HG02642 (cell line): ENCODE measurements around the gene HECTD4.
"Not testable (repeated sequence)": the region's sequence is repeated elsewhere in the genome, so short reads cannot be mapped to it uniquely, and the experiment has no call there.

ENCODE experiments used
- ATAC-seq: cut with Tn5 transposase; IDR thresholded peaks from one replicate; pipeline ENCODE4 v1.9.1; 2021; ENCODE audit warnings: mild to moderate bottlenecking; ENCODE audit not compliant: unreplicated experiment, poor library complexity

Gene HECTD4

DNA sequence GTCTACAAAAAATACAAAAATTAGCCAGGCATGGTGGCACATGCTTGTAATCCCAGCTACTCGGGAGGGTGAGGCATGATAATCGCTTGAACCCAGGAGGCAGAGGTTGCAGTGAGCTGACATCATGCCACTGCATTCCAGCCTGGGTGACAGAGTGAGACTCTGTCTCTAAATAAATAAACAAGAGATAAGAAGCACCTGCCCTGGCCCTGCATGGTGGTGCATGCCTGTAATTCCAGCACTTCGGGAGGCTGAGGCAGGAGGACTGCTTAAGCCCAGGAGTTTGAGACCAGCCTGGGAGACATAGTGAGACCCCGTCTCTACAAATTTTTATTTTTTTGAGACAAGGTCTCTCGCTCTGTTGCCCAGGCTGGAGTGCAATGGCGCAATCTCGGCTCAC, 161.6 kb downstream of the HECTD4 start:
- ATAC-seq: not testable (repeated sequence)

DNA sequence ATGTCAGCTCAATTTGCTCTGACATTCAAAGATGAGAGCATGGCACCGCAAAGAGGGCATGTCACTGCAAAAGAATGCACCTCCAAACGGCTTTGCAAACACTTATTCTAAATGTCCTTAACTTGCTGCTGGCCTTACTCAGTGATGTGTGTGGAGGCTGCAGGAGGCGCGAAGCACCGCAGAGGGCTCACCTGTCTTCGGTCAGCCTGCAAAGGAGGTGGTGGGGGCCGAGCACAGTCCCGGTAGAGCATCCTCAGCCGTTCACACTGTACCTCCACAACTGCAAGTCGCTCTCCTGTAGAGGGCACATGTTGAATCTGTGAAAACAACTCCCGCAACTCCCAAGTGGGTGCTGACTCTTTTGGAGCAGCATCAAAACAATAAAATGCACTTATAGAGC, 163.0 kb downstream of the HECTD4 start:
- ATAC-seq: no peak

DNA sequence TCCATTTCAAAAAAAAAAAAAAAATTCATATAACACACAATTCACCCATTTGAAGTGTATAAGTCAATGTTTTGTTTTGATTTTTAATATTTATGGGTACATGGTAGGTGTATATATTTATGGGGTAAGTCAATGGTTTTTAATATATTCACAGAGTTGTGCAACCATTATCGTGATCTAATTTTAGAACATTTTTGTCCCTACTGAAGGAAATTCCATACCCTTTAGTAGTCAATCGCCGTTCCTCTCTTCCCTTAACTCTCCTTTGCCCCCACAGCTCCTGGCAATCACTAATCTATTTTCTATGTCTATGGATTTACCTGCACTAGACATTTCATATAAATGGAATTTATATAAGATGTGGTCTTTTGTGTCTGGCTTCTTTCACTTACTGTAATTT, 164.1 kb downstream of the HECTD4 start:
- ATAC-seq: no peak

DNA sequence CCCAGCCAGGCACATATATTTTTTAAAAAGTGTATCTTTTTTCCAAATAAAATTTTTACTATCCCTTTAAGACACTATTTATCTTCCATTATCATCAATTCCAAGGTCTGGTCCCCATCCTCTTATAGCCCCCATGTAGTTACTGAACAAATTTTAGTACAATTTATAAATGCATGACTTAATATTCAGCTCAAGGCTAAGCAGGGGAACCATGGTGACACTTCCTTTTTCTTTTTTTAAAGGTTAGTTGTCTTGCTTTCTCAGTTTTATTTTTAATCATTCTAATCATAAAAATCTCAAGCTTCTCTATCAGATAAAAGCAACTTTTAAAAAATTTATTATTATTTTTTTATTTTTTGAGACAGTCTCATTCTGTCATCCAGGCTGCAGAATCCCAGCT, 164.6 kb downstream of the HECTD4 start:
- ATAC-seq: no peak

DNA sequence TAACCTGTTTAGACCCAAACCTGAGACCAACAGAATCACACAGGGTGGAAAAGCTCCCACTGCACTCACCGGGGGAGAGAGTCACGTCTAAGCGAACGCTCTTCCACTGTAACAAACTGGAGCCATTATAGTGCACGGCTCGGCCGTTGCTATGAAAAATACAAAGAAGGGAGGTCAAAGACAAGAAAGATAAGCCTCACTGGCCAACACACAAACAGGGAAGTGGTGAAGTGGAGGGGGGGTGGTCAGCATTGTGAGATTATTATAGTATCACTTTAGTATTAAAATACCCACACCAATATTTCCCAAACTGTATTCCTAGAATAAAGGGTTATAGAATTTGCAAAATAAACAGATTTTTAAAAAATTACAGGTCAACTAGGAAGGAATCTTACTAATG, 166.0 kb downstream of the HECTD4 start:
- ATAC-seq: no peak

DNA sequence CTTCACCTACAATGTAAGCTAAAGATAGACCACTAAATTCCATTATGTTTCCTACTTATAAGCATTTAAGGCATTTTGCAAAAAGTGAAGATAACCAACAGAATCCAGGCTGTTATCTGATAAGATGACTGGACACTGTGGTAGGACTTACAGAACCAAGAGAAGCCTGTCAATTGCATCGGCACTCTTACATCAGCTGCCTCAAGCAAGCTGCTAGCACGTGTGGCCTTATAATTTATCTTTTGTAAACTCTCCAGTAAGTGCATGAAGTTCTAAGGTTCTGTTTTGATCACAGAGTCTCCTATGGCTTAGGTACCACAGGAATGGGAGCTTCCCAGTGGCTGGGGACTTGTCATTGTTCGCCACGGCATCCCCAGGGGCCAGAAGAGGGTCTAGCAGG, 168.2 kb downstream of the HECTD4 start:
- ATAC-seq: no peak

DNA sequence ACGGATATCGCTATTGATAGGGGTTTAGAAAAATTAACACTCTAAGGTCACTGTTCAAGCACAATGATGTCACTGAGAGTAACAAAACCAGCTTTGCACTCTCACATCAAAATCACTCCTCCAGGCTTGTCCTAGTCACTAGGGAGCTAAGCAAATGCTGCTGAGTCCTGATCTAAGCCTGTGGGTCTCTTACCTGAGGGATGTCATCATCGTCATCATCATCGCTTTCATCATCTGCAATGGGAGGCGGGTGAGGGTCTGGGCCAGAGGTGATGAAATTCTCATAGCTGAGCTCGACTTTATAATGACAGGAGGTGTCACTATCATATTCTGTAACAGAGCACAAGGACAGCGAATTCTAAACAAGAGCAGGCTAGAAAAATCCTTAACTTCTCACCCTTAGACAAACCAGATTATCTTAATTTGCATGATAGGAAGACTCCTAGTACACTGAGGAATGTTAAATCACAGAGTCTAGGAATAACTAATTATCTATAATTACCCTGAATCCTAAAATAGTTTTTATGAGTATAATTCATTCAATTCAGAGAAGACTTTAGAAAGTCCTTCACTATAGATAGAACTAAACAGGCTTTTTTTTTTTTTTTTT, 173.8 kb downstream of the HECTD4 start:
- ATAC-seq: no peak

DNA sequence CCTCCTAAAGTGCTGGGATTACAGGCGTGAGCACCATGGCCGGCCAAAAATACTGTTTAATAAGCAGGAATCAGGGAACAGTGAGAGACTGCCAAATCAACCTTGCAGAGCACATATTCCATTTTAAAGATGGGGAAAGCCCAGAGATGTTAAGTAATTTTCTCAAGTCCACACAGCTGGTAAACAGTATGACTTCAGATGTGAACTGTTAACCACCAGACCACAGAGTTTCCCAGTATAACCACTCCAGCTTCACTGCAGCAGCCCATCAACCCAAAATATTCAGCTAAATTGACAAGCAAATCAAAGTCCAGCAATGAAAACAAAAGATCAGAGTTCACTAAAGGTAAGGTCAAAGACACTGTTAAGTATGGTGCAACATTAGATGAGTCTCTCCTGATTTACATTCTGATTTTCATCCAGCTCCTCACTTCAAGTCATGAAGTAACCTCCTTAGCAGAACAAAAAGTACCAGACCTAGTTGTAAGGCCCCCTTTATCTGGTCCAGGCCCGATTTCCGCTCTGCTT, 174.8 kb downstream of the HECTD4 start:
- ATAC-seq: no peak

DNA sequence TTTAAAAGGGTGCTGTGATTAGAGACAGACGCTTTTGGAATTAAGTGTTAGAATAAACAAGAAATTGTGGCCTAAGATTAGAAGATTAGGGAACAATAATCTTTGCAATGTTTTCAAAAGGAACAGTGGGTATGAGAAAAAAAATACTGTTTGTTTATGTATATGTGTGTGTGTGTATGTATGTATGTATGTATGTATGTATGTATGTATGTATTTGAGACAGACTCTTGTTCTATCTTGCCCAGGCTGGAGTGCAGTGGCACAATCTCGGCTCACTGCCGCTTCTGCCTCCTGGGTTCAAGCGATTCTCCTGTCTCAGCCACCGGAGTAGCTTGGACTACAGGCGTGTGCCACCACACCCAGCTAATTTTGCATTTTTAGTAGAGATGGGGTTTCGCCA, 175.3 kb downstream of the HECTD4 start:
- ATAC-seq: no peak

DNA sequence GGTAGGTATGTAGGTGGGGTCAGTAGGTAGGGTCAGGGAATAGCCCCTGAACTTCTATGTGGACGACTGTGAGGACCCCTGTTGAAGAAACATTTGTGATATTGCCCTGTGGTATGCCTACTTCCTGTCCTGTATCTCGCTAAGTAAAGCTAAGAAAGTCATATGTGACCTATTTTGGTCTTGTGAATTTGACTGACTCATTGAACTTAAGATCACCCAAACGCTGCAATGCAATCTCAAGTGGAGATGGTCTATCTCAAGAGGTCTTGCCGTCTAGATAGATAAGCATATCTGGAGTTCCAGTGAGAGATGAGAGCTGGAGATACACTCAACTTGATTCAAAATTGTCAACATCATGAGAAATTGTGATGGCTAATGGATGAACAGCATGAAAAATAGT, 183.1 kb downstream of the HECTD4 start:
- ATAC-seq: no peak

DNA sequence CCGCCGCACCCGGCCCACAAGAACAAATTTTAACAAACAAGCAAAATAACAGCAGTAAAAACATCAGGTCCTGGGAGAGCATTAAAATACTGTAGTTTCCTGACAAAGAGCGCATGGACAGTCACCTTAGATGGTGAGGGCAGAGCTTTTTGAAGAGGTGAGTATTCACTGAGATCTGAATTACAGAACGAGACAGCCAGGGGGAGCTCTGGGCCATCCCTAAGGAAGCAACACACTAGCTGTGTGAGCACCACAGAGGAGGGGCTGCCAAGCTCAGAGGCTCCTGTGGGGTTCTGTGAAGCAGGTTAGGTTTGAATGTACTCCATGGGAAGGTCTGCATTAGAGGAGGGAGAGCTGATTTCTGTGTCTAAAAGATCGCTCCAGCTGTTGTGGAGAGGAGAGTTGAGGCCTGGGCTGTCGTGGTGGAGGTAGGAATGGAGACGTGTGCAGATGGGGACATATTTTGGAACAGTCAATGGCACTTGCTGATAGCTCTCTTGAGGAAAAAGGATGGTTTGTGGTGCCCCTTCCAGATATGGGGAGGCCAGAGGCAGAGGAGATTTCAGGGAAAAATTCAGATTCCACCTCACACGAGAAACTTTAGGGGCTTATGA, 184.0 kb downstream of the HECTD4 start:
- ATAC-seq: no peak

DNA sequence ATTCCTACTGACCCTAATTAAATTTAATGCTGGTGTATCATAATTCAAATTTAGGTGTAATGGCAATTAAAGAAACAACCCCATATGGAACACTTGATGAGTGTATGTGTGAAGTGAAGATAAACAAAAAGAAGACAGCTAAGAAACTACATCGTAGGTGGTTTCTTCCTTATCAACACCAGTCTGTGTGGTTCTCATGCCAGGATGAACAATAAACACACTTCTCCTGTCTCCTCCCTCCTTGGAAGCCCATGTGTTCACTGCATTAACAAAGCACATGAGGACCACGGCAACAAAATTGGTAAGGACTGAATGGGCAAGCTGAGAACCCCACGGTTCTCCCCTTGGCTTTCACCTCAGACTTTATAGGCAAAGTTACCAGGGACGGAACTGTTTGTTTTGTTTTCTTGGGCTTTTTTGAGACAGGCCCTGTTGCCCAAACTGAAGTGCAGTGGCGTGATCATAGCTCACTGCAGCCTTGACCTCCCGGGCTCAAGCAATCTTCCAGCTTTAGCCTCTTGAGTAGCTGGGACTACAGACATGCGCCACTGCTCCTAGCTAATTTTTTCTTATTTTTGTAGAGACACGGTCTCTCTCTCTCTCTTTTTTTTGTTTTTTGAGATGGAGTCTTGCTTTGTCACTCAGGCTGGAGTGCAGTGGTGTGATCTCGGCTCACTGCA, 185.9 kb downstream of the HECTD4 start:
- ATAC-seq: no peak

DNA sequence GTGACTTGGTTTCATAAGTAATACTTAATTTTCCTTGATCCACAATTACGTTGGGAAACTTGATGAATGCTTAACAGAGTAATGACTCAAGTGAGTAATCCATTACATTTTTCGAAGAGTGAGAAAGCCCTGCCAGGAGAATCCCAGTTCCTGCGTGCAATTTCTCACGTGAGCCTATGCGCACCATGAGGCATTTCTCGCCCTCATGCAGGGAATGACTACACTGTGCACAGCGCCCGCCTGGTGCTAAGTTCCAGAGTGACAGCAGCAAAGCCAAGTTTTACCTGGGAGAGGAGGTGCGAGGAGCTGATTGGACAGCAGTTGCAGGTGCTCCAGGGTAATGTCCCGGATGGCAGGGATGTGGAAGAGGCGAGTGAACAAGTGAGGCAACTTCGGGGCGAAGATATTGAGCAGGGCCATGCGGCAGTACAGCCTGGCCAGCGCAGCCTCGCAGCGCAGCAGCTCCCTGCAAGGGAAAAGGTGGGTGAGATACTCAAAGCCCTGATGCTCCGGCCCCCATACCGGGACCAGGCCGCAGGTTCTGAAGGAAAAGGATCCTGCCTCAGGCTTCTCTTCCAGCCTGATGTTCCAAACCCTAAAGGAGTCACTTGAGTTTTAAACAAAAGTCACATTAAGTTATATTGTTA, 187.5 kb downstream of the HECTD4 start:
- ATAC-seq: no peak

DNA sequence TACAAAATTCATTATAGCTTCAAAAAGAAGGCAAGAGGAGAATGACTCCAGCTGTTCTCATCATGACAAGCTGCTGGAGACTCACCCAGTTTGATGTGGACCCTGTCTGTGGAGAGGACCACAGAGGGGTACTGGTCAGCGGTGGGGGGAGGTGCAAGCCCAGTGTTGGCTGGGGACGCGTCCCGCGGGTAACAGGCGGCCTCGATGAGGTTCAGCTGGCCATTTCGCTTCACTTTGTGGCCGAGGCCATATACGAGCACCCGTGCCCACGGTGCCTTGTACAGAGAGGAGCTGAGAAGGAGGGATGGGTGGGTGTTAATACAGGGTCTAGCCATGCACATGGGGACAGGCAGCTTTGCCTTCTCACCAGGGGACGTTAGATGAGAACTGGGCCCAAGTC, 189.8 kb downstream of the HECTD4 start:
- ATAC-seq: no peak

DNA sequence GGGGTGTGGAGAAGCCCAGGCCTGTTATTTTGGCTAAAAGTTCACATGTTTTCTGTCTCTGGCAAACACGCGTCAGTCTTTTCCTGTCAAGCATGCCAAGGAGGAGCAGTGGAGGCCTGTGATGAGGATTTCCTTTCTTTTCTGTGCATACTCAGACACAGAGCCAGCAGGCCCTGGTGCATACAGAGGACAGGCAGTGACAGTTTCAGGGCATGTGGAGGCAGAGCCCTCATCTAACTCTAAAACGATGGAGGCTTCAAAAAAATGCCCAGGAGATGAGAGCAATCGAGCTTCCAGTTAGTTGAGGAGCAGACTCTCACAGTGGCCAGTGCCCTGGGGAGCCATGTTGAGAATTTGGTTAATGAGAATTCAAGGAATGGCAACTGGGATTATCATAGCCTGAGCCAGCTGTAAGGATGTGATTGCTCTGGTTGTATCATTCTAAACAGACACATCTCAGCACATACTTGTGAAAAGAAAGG, 190.3 kb downstream of the HECTD4 start:
- no peak for ATAC-seq

DNA sequence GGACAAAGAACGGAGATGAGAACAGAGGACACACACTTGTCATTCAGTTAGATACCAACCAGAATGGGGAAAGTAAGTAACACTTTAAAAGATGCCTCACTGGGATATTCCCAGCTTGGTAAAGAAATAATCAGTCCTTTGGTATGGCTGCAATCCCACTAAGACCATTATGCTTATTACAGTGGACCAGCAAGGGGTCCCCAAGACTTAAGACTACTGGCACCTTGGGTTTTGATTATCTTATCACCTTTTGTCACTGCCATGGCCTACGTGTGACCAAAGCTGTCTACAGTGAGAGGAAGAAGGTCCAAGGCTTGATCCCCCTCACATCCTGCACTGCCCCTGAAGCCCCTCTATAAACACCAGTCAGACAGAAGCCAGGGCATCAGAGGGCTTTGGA, 191.0 kb downstream of the HECTD4 start:
- ATAC-seq: no peak

DNA sequence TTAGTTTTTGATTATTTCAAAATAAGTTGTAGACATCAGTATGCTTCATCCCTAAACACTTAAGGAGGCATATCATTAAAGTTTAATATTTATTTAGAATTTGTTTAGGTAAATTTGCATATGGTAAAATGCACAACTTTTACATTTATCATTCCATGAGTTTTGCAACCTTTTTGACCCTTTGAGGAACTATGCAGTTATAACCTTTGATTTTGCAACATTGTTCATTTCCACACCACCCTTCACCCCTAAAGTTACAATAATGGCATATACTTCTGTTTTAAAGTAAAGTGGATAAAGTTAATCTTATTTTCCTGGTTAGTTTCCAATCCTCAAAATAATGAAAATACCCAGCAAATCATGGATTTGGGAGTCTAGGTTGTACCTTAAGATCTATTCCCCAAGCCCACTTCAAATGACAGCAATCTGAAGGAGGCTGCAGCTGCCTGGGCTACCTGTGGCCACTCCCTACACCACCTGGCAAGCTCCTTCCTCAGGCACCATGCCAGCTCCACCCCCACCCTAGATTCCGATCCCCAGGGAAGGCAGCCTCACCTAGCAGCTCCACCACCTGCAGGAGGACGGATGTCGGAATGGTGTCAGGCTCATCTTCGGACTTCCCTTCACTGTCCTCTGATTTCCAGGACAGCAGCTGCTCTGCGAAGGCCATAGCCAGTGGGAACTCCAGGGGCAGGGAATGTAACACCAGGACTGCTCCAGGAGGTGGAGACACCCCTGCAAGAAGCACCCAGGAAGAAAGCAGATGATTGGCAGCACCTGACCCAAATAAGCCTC, 191.8 kb downstream of the HECTD4 start:
- ATAC-seq: no peak

DNA sequence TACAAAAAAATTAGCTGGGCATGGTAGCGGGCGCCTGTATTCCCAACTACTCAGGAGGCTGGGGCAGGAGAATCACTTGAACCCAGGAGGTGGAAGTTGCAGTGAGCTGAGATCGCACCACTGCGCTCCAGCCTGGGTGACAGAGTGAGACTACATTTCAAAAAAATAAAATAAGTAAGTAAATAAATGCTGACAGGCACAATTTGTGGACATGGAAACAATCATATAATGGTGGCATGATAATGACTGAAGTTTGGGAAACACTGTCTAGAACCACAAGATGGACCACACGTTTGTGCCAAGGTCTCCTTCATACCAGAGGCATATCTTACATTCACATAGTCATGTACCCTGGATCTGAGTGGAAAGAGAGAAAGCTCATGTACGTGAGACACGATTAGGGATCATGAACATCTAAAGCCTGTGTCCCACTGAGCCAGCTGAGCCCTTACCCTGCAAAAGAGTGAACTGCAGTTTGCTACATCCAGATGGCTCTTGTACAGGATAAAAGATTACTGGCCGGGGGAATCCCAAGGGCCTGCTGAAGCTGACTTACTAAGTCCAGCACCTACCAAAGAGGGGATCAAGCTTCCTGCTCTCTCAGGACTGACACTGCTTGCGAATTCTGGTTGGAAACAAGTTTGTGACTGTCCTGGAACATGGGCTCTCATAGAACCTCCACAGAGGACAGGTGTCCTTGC, 194.0 kb downstream of the HECTD4 start:
- ATAC-seq: no peak

DNA sequence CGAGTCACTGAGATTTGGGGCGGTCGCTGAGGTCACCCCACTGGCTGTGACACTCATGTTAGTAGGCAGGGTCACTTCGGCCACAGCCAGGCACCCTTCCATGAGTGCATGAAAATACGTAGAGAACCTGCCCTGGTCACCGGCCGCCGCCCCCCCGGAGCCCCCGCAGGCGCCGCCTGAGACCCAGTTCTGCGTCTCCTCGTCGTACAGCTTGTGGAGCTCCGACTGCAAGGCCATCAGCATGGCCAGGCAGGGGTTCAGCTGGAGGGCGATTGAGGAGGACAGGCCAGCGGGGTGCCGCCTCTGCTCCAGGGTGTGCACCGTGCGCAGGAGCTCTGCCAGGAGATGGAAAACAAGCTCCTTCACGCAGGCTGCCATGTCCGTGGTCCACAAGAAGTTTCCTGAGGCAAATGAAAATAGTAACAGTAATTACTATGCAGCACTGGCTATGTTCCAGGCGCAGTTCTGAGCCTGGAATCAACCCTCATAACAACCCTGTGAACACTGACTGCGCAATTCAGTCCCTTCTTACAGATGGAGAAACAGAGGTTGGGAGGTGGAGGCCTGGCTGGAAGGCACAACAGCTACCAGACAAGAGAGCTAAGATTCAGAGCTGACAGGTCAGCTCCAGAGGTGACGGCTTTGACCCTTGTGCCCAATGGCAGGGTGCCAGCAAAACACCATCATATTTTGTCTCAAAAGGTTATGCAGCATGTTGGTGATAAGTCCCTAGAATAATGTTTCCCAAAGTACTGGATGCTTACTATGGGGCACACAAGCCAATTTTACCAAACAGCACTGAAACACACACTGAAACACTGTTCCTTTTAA, 196.9 kb downstream of the HECTD4 start:
- ATAC-seq: no peak
